Pons (tissue), 1 donor: ENCODE results near the gene GOLGA7B.

Source experiments
- DNase-seq: peaks from one replicate; pipeline ENCODE4 v3.0.0-alpha.2; 2016; ENCODE audit warnings: low spot score

The GOLGA7B gene

DNA sequence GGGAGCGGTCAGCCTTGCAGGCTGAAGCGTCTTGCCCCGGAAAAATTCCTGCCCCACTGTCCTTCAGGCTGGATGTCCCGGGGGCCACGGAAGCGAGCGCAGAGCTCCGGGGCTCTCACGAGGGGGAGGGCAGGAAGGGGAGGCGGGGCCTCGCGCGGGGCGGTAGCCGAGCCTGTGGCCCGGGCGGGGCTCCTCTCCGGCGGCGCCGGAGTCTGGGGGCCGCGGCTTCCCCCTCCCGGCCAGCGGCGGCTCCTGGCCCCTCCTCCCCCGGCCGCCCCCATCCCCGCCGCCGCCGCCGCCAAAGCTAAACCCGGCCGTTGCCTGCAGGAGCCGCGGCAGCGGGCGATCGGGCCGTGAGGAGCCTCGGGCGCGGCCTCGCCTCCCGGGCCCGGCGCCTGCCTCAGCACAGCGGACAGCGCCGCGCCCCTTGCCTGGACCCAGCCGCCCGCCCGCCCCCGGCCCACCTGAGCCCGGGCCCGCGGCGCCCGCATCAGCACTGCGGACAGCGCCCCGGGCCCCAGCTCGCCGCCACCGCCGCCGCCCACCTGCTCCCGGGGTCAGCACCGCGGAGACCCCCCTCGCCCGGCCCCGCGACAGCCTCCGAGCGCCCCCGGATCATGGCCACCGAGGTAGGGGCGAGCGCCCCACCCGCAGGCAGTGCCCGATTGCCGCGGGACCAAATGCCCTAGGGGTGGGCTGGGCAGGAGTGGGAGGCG, at the start of gene GOLGA7B:
Gene GOLGA7B, plus strand, starts transcription at position 157 of the 716 bp plus-strand sequence. Its CDS starts 461 bp downstream, at position 618.
- no peak for DNase-seq

DNA sequence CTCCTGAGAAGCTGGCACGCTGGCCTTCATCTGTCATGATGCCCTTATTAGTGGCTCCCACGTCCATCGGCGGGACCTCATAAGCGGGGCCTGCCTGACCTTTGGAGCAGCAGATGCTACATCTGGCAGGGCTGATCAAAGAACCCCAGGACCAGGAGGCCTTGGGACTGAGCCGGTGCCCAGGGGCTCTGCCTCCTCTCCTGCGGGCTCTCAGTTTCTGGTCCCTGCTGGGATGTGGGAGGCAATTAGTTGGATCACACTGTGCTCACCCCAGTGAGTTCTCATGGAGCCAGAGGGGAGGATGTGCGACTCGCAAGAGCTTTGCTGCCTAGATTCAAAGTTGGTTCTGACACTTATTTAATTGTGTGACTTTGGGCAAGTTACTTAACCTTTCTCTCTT, 49.2 kb upstream of the GOLGA7B start:
- DNase-seq, result no peak

DNA sequence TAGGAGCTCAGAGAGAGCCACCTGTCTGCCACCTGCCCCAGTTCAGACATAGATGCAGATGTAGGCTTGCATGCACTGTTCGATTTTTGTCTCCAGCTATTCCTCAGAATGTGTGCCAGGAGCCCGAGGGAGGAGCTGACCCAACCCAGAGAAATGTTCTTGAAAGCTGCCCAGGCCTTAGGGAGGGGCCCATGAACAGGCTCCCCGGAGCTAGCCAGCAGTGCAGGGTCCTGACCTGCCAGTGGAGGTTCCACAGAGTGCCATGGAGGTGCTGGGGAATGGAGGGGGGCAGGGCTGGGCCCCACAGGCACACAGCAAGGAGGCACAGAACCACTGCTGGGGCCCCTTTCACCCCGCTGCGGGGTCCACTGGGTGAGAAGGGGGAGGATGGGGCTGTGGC, 48.2 kb upstream of the GOLGA7B start:
- DNase-seq, result no peak

DNA sequence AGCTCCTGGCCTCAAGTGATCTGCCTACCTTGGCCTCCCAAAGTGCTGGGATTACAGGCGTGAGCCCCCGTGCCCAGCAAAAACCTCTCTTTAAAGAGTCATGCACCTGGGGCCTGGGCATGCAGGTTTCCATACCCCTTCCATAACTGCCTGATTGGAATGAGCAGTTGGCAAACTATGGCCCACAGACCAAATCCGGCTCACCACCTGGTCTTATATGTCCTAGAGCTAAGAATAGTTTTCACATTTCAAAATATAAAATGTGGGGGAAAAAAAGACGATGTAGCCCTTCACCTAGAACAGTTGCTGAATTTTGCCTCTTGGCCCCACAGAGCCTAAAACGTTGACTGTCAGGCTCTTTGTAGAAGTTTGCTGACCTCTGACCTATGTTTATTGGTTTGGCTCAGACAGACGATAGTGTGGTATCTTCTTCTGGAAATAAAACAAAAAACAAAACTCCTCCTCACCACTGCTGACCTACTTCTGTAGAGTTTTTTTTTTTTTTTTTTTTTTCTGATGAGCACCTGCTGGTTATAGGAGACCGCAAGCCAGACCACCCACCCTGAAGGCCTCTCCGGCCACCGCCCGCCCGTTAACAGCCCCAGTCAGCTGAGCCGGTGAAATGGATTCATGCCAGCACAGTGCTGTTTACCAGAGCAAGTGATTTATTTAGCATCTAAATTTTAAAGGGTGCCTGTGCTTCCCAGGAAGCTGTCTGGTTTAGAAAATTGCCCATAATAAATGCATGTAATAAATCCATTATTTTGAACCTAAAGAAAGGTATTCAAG, 44.4 kb upstream of the GOLGA7B start:
- DNase-seq, result no peak

DNA sequence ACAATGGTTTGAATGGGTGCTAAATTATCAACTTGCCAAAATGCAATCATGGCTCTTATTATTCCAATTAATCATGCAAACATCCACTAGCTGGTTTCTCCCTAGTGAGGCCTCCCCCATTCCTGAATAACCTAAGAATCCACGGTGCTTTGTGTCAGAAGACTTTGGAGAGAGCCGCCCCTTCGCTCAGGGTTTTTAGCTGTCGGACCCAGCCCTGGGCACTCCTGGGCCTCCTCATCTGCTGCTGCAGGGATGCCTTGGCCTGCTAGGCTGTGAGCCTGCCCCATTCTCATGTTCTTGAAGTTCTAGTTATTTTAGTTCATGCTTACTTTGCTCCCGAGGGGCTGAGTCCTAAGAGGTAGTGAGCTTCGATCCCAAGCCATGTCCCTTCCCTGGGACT, 43.7 kb upstream of the GOLGA7B start:
- no peak for DNase-seq

DNA sequence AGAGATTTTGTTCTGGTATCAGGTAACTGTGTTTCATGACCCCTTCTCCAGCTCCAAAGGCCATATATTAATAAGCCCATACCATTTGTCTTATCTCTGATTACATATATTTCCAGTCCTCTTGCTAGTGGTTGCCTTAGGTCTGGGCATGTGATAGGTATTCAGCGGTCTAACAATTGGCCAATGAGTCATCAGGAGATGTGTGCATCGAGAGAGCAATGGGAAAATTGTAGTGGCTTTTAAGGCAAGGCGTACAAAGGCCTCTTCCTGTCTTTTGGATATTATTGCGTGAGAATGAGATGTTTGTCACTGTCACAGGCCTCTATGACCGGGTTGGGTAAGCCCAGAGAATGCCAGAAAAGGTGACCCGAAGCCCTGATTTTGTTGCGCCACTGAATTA, 39.2 kb upstream of the GOLGA7B start:
- DNase-seq, result no peak

DNA sequence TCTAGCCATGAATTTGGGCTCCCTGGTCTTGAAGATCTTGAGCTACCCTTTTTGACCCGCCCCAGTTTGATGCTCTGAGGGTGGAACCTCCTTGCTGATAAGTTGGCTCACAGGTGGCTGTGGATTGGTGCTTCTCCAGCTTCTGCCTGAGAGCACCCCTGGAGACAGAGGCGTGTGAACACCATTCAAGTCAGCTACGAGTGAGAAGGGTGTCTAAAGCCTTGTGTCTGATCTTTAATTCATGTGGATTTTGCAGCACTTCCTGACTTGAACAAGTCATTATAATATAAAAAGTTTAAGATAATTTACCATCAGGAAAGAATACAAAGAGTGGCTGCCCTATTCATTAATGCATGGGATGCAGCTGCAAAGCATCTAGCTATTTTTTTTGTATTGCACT, 37.7 kb upstream of the GOLGA7B start:
- DNase-seq, result no peak

DNA sequence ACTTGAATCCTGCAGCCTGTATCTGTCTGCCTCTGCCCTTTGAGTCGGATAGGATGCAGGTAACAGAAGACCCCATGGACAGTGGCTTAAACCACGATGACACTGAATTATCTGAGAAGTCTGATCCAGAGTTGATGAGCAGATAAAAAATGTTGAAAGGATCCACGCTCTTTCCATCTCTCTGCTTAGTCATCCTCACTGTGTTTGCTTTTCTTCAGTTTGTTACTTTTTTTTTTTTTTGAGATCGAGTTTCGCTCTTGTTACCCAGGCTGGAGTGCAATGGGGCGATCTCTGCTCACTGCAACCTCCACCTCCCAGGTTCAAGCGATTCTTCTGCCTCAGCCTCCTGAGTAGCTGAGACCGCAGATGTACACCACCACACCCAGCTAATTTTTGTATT, 36.9 kb upstream of the GOLGA7B start:
- no peak for DNase-seq

DNA sequence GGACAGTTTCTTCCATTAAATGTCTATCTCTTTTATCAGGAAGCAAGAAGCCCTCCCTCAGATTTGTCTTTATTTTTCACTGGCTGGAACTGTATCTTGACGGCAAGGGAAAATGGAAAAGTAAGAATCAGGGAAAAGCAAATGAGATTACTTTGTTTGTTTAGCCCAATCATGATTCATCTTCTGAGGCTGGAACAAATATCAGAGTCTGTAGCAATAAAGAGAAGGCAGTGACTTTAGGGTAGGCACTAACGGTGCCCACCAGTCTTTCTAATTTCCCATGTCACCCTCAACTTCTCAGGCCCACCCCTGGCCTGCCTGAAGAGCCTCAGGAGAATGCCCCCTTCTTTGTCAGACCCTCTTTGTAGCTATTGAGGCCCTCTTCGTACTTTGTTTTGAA, 36.3 kb upstream of the GOLGA7B start:
- no peak for DNase-seq

DNA sequence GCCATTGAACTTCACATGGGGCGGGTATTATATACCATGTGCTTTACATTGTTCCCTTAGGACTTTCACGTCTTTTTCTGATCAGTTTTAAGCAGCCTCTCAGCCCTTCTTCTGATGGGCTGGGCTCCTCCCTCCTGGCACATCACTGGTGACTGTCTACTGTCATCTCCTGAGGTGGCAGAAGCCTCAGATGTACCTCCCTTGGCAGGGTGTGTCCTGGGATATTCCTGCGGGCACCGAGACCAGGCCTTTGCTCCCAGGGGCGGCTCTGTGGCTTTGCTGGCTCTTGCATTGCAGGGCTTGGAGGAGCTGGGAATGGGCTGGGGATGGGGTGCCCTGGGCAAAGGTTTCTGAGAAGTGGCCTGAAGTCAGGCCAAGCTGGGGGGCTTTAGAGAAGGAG, 34.6 kb upstream of the GOLGA7B start:
- no peak for DNase-seq

DNA sequence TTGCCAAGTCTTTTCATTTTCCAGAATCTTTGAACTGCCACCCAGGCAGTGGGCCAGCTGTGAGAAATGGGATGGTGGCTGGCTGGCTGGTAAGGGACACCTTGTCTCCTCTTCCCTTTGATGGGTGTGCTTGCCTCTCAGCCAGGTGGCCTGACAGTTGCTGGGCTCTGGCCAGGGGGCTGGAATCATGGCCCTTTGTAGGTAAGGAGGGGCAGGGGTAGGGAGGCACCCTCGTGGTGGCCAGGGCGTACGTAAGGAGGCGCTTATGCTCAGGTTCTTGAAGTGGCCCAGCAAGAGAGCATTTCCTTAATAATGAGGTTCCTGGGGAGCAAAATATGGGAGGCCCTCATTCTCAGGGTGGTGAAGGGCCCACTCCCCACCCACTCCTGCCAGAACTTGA, 33.0 kb upstream of the GOLGA7B start:
- DNase-seq, result no peak

DNA sequence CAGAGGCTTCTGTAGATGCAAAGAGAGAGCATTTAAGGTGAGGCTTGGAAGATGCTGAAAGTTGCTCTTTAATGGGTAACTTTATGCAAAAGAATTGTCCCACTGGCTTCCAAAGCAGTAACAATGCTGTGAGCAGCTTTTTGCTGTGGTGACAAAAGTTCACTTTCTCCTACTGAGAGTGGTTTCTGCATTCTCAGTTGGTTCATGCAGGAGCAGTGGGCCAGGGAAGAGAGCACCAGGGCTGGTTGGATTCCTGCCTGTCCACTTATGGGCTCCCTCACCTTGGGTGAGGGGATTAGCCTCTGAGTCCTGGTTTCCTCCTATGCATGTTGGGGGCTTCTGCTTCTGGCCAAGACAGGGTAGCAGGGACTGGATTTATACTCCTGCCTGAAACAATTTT, 31.1 kb upstream of the GOLGA7B start:
- no peak for DNase-seq

DNA sequence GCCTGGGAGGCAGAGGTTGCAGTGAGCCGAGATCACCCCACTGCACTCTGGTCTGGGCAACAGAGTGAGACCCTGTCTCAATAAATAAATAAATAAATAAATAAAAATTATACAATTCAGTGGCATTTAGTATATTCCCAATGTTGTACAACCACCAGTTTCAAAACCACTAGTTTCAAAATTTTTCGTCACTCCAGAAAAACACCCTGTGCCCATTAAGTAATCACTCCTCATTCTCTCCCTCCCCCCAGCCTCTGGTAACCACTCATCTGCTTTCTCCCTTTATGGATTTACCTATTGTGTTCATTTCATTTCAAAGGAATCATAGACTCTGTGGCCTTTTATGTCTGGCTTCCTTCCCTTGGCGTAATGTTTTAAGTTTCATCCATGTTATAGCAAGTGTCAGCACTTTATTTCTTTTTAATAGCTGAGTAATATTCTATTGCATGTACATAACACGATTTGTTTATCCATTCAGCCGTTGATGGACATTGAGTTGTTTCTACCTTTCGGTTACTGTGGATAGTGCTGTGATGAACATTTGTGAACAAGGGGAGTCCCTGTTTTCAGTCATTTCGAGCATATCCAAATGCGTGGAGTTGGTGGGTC, 29.4 kb upstream of the GOLGA7B start:
- no peak for DNase-seq

DNA sequence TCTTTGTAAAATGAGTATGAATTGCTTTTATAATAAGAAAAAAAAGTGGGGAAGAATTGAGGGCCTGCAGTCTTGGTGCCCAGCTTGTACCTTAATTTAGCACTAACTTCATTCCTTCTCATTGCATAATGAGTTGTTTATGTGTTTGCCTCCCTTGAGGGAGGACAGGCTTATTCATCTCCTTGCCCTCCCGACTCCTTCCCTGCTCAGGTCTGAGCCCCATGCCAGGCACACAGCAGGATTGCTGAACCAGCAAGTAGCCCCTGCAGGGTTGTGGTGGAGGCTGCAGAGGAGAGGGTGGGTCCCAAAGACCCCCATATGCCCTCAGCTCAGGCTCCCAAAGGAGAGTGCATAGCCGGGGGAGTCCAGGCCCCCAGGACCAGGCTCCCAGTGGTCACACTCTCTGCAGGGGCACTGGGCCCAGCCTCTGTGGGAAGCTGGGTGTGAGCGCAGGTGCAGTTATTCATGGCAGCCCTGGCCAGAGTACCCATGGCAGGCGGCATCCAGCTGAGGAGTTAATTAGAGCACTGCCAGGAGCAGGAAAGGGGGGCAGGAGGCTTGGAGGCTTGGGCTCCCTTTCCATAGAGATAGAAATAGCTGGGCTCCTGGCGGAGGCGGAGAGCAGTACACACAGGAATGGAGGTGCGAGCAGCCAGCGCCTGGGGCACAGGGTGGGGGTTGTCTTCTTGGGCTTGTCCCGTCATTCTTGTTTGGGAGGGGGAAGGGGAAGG, 28.2 kb upstream of the GOLGA7B start:
- DNase-seq, result no peak

DNA sequence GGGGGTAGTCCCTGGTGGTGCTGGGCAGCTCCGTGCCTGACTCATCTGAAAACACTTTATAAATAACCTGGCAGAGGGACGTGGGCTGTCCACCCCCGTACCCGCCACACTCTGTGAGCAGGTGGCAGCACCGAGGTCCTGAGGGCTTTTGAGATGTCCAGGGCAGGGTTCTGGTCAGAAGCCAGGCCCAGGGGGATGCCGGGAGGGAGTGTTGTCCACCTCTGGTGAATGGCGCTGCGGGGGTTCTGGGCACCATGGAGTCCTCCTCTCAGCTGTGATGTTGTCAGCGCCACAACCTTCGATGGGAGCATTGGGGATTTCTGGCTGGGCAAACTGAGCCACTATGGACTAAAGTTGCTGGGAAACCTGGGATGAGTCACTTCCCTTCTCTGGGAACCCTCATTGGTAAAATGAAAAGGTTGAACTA, 27.4 kb upstream of the GOLGA7B start:
- DNase-seq, result no peak

DNA sequence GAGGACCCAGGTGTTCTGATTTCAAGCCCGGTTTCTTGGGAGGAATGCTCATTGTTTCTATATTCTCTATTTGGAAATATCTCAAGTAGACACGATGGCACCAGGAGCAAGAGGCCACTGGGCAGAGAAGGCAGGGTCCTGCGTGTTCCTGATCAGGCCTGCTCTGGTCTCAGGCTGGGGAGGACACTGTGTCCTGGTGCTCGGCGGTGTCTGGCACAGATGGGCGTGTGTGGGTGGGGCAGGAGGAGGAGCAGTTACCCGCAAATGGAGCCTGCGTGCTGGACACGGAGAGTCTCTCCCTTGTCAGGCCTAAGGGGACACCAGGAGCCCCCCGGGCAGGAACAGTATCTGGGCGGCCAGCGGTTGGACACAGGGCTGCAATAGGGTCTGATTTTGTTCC, 25.9 kb upstream of the GOLGA7B start:
- DNase-seq, result no peak

DNA sequence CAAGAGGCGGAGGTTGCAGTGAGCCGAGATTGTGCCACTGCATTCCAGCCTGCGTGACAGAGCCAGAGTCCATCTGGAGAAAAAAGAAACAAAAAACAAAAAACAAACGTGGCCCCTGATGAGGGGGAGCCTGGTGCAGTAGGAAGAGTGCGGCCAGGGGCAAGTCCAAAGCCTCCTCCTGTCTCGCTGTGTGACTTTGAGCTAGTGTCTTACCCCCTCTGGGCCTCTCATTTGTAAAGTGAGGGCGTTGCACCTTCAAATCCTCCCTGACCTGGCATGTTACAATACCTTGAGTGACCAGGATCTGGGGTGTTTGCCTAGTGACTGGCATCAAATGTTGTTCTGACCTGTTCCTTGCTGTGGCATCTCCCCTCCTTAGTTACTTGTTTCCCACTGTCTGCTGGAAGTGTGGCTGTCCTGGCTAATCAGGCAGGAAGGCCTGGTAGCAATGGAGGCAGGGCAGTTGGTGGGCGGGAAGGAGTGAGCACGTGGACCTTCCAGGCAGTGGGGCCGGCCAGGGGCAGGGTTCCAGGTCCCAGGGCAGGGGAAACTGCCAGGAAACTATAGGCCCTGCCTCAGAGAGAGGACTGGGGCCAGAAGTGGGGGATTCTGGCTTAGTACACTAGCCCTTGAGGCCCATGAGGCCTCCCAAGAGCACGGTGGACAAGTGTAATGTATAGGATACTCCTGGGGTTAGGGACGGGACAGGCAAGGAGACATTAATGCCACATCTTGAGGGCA, 24.5 kb upstream of the GOLGA7B start:
- DNase-seq, result no peak

DNA sequence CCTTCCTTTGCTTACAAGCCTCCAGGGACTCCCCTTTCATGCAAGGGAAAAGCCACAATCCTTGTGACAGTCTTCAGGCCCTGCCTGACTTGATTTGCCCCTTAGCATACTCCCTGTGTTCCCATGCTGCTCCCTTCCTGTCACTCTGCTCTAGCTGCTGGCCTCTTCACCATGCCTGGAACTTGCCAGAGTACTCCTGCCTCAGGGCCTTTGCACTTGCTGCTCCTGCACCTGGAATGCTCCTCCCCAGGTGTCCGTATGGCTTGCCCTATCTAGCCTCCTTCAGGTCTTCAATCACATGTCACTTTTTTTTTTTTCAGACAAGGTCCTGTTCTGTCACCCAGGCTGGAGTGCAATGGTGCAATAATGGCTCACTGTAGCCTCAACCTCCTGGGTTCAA, 22.8 kb upstream of the GOLGA7B start:
- DNase-seq, result no peak

DNA sequence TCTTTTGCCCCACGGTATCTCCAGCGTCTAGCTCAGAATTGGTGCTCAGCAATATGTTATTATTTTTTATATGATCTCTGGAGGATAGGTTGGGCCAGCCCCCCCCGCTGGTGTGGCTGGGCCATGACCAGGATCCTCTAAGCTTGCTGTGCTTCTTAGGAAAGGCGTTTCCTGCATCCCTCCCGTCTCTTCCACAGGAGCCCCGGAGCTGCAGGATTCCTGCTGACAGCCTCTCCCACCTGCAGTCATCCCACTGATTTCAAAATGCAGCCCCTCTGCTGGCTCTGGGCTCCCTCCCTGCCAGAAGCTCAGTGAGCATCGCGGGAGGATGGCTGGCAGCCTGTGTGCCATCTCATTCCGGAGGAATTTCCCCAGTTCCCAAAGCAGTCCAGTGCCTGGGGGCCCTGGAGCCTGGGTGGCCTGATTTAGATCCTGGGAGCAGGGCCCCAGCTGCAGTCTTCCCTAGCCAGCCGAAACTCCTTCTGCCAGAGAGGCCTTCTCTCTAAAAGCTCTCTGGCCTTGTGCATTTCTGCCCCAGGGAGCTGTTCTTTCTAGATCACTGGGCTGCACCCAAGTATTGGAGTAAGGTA, 21.8 kb upstream of the GOLGA7B start:
- no peak for DNase-seq

DNA sequence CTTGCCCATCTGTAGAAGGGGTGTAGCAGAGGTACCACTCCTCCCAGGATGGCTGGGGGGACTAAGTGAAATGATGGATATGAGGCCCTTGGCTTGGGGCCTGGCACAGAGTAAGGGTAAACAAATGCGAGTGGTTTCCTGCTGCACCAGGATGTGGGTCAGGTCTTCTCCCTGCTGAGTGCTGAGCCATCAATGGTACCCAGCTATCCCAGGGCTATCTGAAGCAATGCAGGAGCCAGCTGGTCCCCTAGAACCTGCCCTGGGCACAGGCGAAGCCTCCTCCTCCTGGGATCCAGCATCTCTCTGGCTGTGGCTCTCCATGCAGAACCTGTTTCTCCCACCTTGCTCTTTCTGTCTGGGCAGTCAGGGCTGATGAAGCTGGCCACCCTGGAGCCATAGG, 20.9 kb upstream of the GOLGA7B start:
- DNase-seq, result no peak

DNA sequence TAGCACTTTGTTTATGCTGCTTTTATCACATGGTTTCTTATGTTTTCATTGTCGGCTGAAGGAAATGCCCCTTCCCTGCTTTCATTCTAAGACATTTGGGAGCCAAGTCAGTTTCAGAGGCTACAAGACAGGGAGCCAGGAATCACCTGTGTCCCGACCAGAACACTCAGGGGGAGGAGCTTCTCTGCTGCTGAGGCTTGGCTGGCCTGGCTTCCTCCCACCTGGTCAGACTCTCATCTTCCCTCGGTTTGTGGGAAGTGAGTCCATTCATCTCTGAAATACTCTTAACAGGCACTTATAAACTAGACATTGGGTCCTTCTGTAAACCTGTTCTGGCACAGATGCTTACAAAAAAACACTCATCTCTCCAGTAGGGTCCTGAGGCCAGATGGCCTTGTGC, 19.6 kb upstream of the GOLGA7B start:
- DNase-seq, result no peak
